Activated CD4-positive, alpha-beta T cell treated with anti-CD3 and anti-CD28 coated beads, Interleukin-2, amount 10 ng/mL, durations not matched to agents 7 days and 5 days (primary cell): Measurements from ENCODE around the gene SEMA4C. TPM values are rescaled to one million over a fixed set of nuclear protein-coding genes. Genes with fewer than 3 reads are reported as not detected.

Experiments used
- CTCF ChIA-PET: fragments of 350-600 bp; sonication (Branson Sonifier 250); formaldehyde crosslinking; loops from one replicate; lab custom pipeline; 2021; ENCODE audit warnings: antibody characterized with exemption; lab: Charles Lee
- POLR2A ChIA-PET: fragments of 350-600 bp; sonication (Branson Sonifier 250); formaldehyde crosslinking; loops from one replicate; lab custom pipeline; 2021; ENCODE audit warnings: antibody characterized with exemption; lab: Charles Lee
- DNase-seq: peaks from one replicate; pipeline ENCODE4 v3.0.0-alpha.2; 2020
- H3K27ac Mint-ChIP-seq: one replicate; pipeline ENCODE4 v1.8.0; 2021; ENCODE audit warnings: mild to moderate bottlenecking, moderate library complexity, mixed read lengths
- H3K27me3 Mint-ChIP-seq: one replicate; pipeline ENCODE4 v1.8.0; 2021; ENCODE audit warnings: mixed read lengths
- H3K36me3 Mint-ChIP-seq: one replicate; pipeline ENCODE4 v1.8.0; 2021; ENCODE audit warnings: low read depth, mixed read lengths
- H3K4me1 Mint-ChIP-seq: one replicate; pipeline ENCODE4 v1.8.0; 2021; ENCODE audit warnings: mixed read lengths
- H3K4me3 Mint-ChIP-seq: one replicate; pipeline ENCODE4 v1.8.0; 2021; ENCODE audit warnings: mild to moderate bottlenecking, moderate library complexity, mixed read lengths
- H3K9me3 Mint-ChIP-seq: one replicate; pipeline ENCODE4 v1.8.0; 2021; ENCODE audit warnings: mixed read lengths
- total RNA-seq, 2 experiments: library from RNA; stranded (reverse); gene quantifications; one replicate each; pipeline ENCODE4 v1.2.3, GENCODE V29; 2021

SEMA4C gene
- total RNA-seq, 2 experiments from 2014 or later, result 25.5 to 35.4 TPM

DNA sequence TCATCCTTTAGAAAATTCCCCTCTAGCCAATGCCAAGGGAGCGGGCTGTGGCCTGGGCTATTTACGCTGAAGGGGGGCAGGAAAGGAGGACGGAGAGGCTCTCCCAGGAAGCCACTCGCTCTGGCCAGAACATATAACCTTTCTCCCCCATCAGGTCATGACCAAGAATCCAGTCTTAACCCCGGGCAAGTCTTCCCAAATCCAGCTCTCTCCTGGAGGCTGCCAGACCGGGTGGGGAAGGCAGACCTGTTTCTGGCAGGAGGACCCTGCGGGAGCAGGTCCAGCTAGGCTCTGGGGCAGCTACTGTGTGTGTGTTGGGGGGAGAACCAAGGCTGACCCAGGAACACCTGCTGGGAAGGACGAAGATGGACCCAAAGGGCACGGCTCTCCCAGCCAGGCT is 13.4 kb upstream of the SEMA4C start:
- POLR2A ChIA-PET, result no interaction called here
- Mint-ChIP-seq H3K4me3 (no peak overlapping the region), H3K36me3 (no peaks in the 10 kb centered on the region), H3K4me1 (peaks cover 10% of the 10 kb centered on the region), H3K27me3 (no peaks in the 10 kb centered on the region), H3K27ac (no peak overlapping the region), H3K9me3 (no peaks in the 10 kb centered on the region)
- CTCF ChIA-PET, result interaction anchor here (0.9 to 1.8 kb wide), 4 partner anchors 8 to 56 kb away, joined by 3 to 5 read pairs (median 3); no protein-coding TSS in a partner anchor
- DNase-seq, result no peak

DNA sequence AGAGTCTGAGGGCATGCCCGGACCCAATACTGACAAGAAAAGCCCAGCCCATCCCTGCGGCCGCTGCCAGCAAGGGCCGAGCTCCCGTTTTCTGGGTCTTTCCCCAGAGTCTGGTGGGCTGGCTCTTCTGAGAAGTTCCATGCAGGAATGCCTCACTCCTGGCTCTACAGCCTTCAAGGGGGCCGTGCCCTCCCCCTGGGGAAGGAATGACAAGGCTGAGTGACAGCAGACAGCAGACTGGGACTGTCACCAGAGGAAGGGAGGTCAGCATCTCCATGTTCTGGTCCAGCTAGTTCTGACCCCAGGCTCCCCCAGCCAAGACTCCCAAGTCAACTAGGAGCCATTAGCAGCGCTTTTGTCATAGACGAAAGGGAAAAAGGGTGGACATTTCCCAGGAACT is 13.0 kb upstream of the SEMA4C start:
- no peak for DNase-seq
- CTCF ChIA-PET, result interaction anchor here (0.9 to 1.8 kb wide), 4 partner anchors 8 to 56 kb away, joined by 3 to 5 read pairs (median 3); no protein-coding TSS in a partner anchor
- H3K27me3 Mint-ChIP-seq, result no peaks in the 10 kb centered on the region
- POLR2A ChIA-PET, result no interaction called here
- no peak overlapping the region for H3K27ac Mint-ChIP-seq
- H3K4me1 Mint-ChIP-seq, result peaks cover 6% of the 10 kb centered on the region
- no peaks in the 10 kb centered on the region for H3K9me3 Mint-ChIP-seq
- no peak overlapping the region for H3K4me3 Mint-ChIP-seq
- no peaks in the 10 kb centered on the region for H3K36me3 Mint-ChIP-seq

DNA sequence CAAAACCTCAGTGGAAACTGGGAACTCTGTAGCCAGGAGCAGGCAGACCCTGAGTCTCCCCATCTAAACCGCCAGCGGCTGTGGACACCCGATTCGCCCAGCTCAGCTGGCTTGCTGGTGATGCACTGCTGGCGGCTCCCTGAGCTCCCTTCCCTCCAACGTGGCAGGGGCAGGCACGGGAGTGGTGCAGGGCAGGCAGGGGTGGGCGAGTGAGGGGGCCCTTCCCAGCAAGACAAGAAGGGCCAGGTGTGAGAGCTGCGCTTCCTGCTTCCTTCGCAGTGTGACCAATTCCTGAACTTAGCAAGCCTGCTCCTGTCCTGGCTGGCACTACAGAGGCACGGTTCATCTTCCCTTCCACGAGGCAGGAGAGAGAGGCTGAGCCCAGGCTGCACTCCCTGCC is 12.3 kb upstream of the SEMA4C start:
- no peaks in the 10 kb centered on the region for H3K27me3 Mint-ChIP-seq
- POLR2A ChIA-PET, result no interaction called here
- no peaks in the 10 kb centered on the region for H3K9me3 Mint-ChIP-seq
- CTCF ChIA-PET, result interaction anchor here (1.1 to 1.8 kb wide), 3 partner anchors 9 to 24 kb away, joined by 3 to 5 read pairs (median 3); no protein-coding TSS in a partner anchor
- peaks cover 1% of the 10 kb centered on the region for H3K4me1 Mint-ChIP-seq
- H3K4me3 Mint-ChIP-seq, result no peak overlapping the region
- H3K27ac Mint-ChIP-seq, result no peak overlapping the region
- no peak for DNase-seq
- no peaks in the 10 kb centered on the region for H3K36me3 Mint-ChIP-seq

- no peak overlapping the region for H3K4me3 Mint-ChIP-seq
- H3K36me3 Mint-ChIP-seq, result no peaks in the 10 kb centered on the region
- DNase-seq, result no peak
- no peaks in the 10 kb centered on the region for H3K9me3 Mint-ChIP-seq
- no peak overlapping the region for H3K27ac Mint-ChIP-seq
- POLR2A ChIA-PET, result no interaction called here
- H3K4me1 Mint-ChIP-seq, result no peaks in the 10 kb centered on the region
- CTCF ChIA-PET, result interaction anchor here (0.7 to 1.8 kb wide), 5 partner anchors 10 to 85 kb away, joined by 3 to 5 read pairs (median 3); no protein-coding TSS in a partner anchor
- H3K27me3 Mint-ChIP-seq, result no peaks in the 10 kb centered on the region
These were observed 11.7 kb upstream of the SEMA4C start for GRCh38 chr2:96881349-96882195.

DNA sequence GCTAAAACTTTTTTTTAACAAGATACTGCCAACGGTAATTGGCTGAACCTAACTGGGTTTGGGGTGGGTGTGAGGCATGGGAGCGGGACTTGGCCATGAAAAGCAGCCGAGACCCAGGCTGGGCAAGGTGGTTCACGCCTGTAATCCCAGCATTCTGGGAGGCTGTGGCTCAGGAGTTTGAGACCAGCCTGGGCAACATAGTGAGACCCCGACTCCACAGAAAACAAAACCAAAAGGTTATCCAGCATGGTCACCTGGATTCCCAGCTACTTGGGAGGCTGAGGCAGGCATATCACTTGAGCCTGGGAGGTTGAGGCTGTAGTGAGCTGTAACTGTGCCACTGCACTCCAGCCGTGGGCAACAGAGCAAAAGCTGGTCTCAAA is 11.0 kb upstream of the SEMA4C start:
- H3K4me3 Mint-ChIP-seq, result no peak overlapping the region
- POLR2A ChIA-PET, result no interaction called here
- CTCF ChIA-PET, result interaction anchor here (0.6 to 1.5 kb wide), 8 partner anchors 18 to 86 kb away, joined by 3 to 5 read pairs (median 3); partner anchors contain the start of gene ANKRD39

GRCh38 chr2:96879545-96880040 is 9.7 kb upstream of the SEMA4C start:
- Mint-ChIP-seq H3K27ac (peak overlapping the region; percentile 46), H3K4me1 (peaks cover under 1% of the 10 kb centered on the region), H3K27me3 (no peaks in the 10 kb centered on the region), H3K4me3 (no peak overlapping the region), H3K9me3 (no peaks in the 10 kb centered on the region), H3K36me3 (no peaks in the 10 kb centered on the region)
- POLR2A ChIA-PET, result no interaction called here
- CTCF ChIA-PET, result interaction anchor here (0.5 to 1.5 kb wide), 5 partner anchors 9 to 31 kb away, joined by 3 to 5 read pairs (median 3); partner anchors contain the start of gene ANKRD39
- no peak for DNase-seq

More for the DNA sequence above, 11.0 kb upstream of the SEMA4C start:
- no peaks in the 10 kb centered on the region for H3K36me3 Mint-ChIP-seq
- H3K27me3 Mint-ChIP-seq, result no peaks in the 10 kb centered on the region
- H3K9me3 Mint-ChIP-seq, result no peaks in the 10 kb centered on the region
- no peaks in the 10 kb centered on the region for H3K4me1 Mint-ChIP-seq
- no peak for DNase-seq
- H3K27ac Mint-ChIP-seq, result no peak overlapping the region

- no peaks in the 10 kb centered on the region for H3K36me3 Mint-ChIP-seq
- ChIA-PET CTCF (interaction anchor here (0.6 to 1.8 kb wide), 4 partner anchors 9 to 109 kb away, joined by 3 to 9 read pairs (median 4); partner anchors contain the start of gene ANKRD39), POLR2A (no interaction called here)
- no peak overlapping the region for H3K27ac Mint-ChIP-seq
- DNase-seq, result no peak
- no peak overlapping the region for H3K4me3 Mint-ChIP-seq
- H3K27me3 Mint-ChIP-seq, result peaks cover 3% of the 10 kb centered on the region
- peaks cover 6% of the 10 kb centered on the region for H3K4me1 Mint-ChIP-seq
- no peaks in the 10 kb centered on the region for H3K9me3 Mint-ChIP-seq
These were observed 9.1 kb upstream of the SEMA4C start for GRCh38 chr2:96878796-96879544.

GRCh38 chr2:96878171-96878570 is 8.3 kb upstream of the SEMA4C start:
- CTCF ChIA-PET, result interaction anchor here (0.6 to 1.8 kb wide), 2 partner anchors 21 to 110 kb away, joined by 4 to 9 read pairs; partner anchors contain the start of gene ANKRD39
- H3K27ac Mint-ChIP-seq, result no peak overlapping the region
- H3K9me3 Mint-ChIP-seq, result no peaks in the 10 kb centered on the region
- peaks cover 7% of the 10 kb centered on the region for H3K4me1 Mint-ChIP-seq
- no peaks in the 10 kb centered on the region for H3K36me3 Mint-ChIP-seq
- POLR2A ChIA-PET, result no interaction called here
- no peak for DNase-seq
- peaks cover 3% of the 10 kb centered on the region for H3K27me3 Mint-ChIP-seq
- no peak overlapping the region for H3K4me3 Mint-ChIP-seq

GRCh38 chr2:96877631-96878092 is 7.8 kb upstream of the SEMA4C start:
- H3K4me3 Mint-ChIP-seq, result no peak overlapping the region
- no peaks in the 10 kb centered on the region for H3K9me3 Mint-ChIP-seq
- H3K27me3 Mint-ChIP-seq, result peaks cover 3% of the 10 kb centered on the region
- H3K4me1 Mint-ChIP-seq, result peaks cover 7% of the 10 kb centered on the region
- H3K36me3 Mint-ChIP-seq, result no peaks in the 10 kb centered on the region
- POLR2A ChIA-PET, result no interaction called here
- no peak for DNase-seq
- no peak overlapping the region for H3K27ac Mint-ChIP-seq
- CTCF ChIA-PET, result interaction anchor here (1.1 to 1.8 kb wide), 2 partner anchors 9 to 20 kb away, joined by 4 to 9 read pairs; partner anchors contain the start of gene ANKRD39

- peak overlapping the region; percentile 42 for H3K27ac Mint-ChIP-seq
- DNase-seq, result no peak
- ChIA-PET POLR2A (no interaction called here), CTCF (interaction anchor here (1.1 to 1.8 kb wide), 2 partner anchors 9 to 19 kb away, joined by 4 to 9 read pairs; partner anchors contain the start of gene ANKRD39)
- H3K9me3 Mint-ChIP-seq, result no peaks in the 10 kb centered on the region
- H3K27me3 Mint-ChIP-seq, result peaks cover 3% of the 10 kb centered on the region
- no peaks in the 10 kb centered on the region for H3K36me3 Mint-ChIP-seq
- no peak overlapping the region for H3K4me3 Mint-ChIP-seq
- H3K4me1 Mint-ChIP-seq, result peaks cover 7% of the 10 kb centered on the region
These were observed 7.2 kb upstream of the SEMA4C start for GRCh38 chr2:96877042-96877451.

GRCh38 chr2:96876269-96877041 is 6.6 kb upstream of the SEMA4C start:
- H3K9me3 Mint-ChIP-seq, result no peaks in the 10 kb centered on the region
- H3K27me3 Mint-ChIP-seq, result peaks cover 3% of the 10 kb centered on the region
- POLR2A ChIA-PET, result no interaction called here
- H3K4me3 Mint-ChIP-seq, result no peak overlapping the region
- H3K4me1 Mint-ChIP-seq, result peaks cover 7% of the 10 kb centered on the region
- DNase-seq, result no peak
- H3K36me3 Mint-ChIP-seq, result no peaks in the 10 kb centered on the region
- CTCF ChIA-PET, result interaction anchor here (1.1 to 1.8 kb wide), 3 partner anchors 8 to 19 kb away, joined by 4 to 9 read pairs (median 5); partner anchors contain the start of gene ANKRD39
- peak overlapping the region; percentile 42 for H3K27ac Mint-ChIP-seq
